ENCODE measurements around the gene ZFHX3.
"Not testable (repeated sequence)": the region's sequence is repeated elsewhere in the genome, so short reads cannot be mapped to it uniquely, and the experiment has no call there.

The ZFHX3 gene

GRCh38 chr16:73019457-73020362, 28.2 kb downstream of the ZFHX3 start:
- DNase-seq: no peak

GRCh38 chr16:73018821-73019456, 29.0 kb downstream of the ZFHX3 start:
- DNase-seq: no peak

GRCh38 chr16:73017321-73017720, 30.6 kb downstream of the ZFHX3 start:
- no peak for DNase-seq

- no peak for DNase-seq
These were observed 31.5 kb downstream of the ZFHX3 start for GRCh38 chr16:73016488-73016830.

GRCh38 chr16:73015612-73016487, 32.1 kb downstream of the ZFHX3 start:
- DNase-seq: no peak

GRCh38 chr16:73014768-73015167, 33.2 kb downstream of the ZFHX3 start:
- DNase-seq: no peak

GRCh38 chr16:73013974-73014373, 34.0 kb downstream of the ZFHX3 start:
- DNase-seq: no peak

GRCh38 chr16:73012341-73012740, 35.6 kb downstream of the ZFHX3 start:
- no peak for DNase-seq

GRCh38 chr16:73011926-73012325, 36.0 kb downstream of the ZFHX3 start:
- DNase-seq: no peak

GRCh38 chr16:73010150-73010676, 37.7 kb downstream of the ZFHX3 start:
- DNase-seq: no peak

- DNase-seq: not testable (repeated sequence)
These were observed 38.2 kb downstream of the ZFHX3 start for GRCh38 chr16:73009710-73010109.

- DNase-seq: no peak
These were observed 41.9 kb downstream of the ZFHX3 start for GRCh38 chr16:73006026-73006425.

GRCh38 chr16:73002866-73003265, 45.1 kb downstream of the ZFHX3 start:
- no peak for DNase-seq

- no peak for DNase-seq
These were observed 46.9 kb downstream of the ZFHX3 start for GRCh38 chr16:73000907-73001521.

GRCh38 chr16:73000020-73000906, 47.7 kb downstream of the ZFHX3 start:
- no peak for DNase-seq

GRCh38 chr16:72999541-73000019, 48.3 kb downstream of the ZFHX3 start:
- no peak for DNase-seq

GRCh38 chr16:72997141-72997542, 50.8 kb downstream of the ZFHX3 start:
- no peak for DNase-seq

GRCh38 chr16:72996291-72997062, 51.5 kb downstream of the ZFHX3 start:
- no peak for DNase-seq

GRCh38 chr16:72995882-72996270, 52.1 kb downstream of the ZFHX3 start:
- DNase-seq: not testable (repeated sequence)

GRCh38 chr16:72995151-72995881, 52.6 kb downstream of the ZFHX3 start:
- DNase-seq: no peak

Measured in activated CD4-positive, alpha-beta T cell treated with anti-CD3 and anti-CD28 coated beads for 1 hour (primary cell).